ENCODE results near the gene P2RY2. TPM values are rescaled to one million over a fixed set of nuclear protein-coding genes. Genes with fewer than 3 reads are reported as not detected.

Gene P2RY2
- total and polyA plus RNA-seq, 8 donors = 0.81 to 13.3 (median 1.3) TPM; not detected in 3

DNA sequence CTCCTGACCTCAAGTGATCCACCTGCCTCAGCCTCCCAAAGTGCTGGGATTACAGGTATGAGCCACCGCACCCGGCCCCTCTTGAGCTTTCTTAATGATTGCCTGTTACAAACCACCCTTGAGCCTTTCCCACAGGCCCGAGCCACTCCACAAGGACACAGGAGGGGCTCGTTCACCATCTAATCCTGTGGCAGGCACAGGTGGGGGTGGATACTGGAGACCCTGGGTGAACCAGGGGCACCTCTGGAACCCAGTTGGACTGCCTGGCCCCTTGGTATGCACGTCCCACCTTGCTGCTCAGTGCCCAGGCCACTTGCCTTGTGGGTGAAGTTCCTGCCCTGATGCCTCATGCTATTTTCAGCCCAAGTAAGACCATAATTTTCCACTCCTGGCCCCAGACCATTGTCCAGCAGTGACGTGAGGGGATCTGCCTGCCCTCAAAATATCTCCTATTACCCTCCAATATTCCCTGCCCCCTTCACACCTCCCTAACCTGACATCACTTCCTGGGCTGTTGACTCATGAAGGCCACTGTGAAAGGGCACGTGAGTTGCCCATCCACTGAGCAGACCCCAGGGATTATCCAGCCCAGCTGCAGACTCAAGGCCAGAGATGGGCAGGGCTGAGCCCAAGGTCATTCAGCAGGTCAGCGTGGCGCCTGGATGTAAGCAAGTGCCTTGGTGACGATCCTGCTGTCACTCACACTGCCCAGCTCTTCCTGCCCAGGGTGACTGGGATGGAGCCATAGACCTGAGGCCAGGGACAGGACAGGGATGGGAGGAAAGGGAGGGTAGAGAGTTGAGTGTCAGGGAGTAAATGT lies 19.6 kb downstream of the P2RY2 start:
- no peaks in the 10 kb centered on the region for H3K36me3 ChIP-seq
- TF ChIP-seq CTCF (IDR thresholded peaks at IDR 0.05) (no peak), POLR2A (IDR thresholded peaks at IDR 0.05) (no peak), POLR2AphosphoS5 (IDR thresholded peaks at IDR 0.05) (no peak)
- no peak for DNase-seq
- H3K4me3 ChIP-seq = no peak overlapping the region
- no peaks in the 10 kb centered on the region for H3K27me3 ChIP-seq
- no peak overlapping the region for H3K27ac ChIP-seq
- 70 to 83% (median 77%) methylated on average over 7 to 10 of the region's 10 CpGs for WGBS, 5 donors
- H3K9me3 ChIP-seq = no peaks in the 10 kb centered on the region
- intact Hi-C loops (cut with DNase I; ENCODE audit: low total_unique reads) = no loop called here
- H3K4me1 ChIP-seq = peaks cover 0 to 19% (median 13%) of the 10 kb centered on the region in 4 donors

DNA sequence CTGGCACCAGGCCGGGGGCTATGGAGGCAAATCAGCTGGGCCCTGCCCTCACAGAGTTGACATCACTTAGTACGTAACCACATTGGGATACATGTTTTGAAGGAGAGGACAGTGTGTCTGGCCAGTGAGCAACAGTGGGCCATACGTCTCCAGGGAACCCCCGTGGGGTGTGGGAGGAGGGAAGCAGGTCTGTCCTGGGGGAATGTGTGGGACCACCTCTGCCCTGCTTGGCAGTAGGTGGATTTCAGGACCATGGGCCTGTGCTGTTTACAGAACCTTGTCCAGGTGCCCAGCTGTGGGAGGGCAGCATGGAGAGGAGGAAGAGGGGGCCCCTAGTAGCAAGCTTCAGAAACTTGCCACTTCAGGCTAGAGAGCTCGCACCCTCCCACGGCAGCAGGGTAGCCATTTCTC lies 21.0 kb downstream of the P2RY2 start:
- no peaks in the 10 kb centered on the region for H3K9me3 ChIP-seq
- H3K4me1 ChIP-seq = peaks cover 0 to 23% (median 10%) of the 10 kb centered on the region in 4 donors
- no peak overlapping the region for H3K4me3 ChIP-seq
- H3K27me3 ChIP-seq = no peaks in the 10 kb centered on the region
- H3K36me3 ChIP-seq = no peaks in the 10 kb centered on the region
- no peak overlapping the region for H3K27ac ChIP-seq
- TF ChIP-seq POLR2AphosphoS5 (IDR thresholded peaks at IDR 0.05) (no peak), EP300 (IDR thresholded peaks at IDR 0.05) (no peak), CTCF (IDR thresholded peaks at IDR 0.05) (no peak), POLR2A (IDR thresholded peaks at IDR 0.05) (no peak)
- no peak for DNase-seq
- intact Hi-C loops (cut with DNase I; ENCODE audit: low total_unique reads) = no loop called here
- 88 to 95% (median 93%) methylated on average over 5 to 6 of the region's 6 CpGs for WGBS, 5 donors

- H3K4me3 ChIP-seq = no peak overlapping the region
- TF ChIP-seq EP300 (IDR thresholded peaks at IDR 0.05) (no peak), POLR2A (IDR thresholded peaks at IDR 0.05) (no peak), CTCF (IDR thresholded peaks at IDR 0.05) (no peak), POLR2AphosphoS5 (IDR thresholded peaks at IDR 0.05) (no peak)
- intact Hi-C loops (cut with DNase I; ENCODE audit: low total_unique reads) = no loop called here
- no peaks in the 10 kb centered on the region for H3K36me3 ChIP-seq
- DNase-seq = no peak
- H3K4me1 ChIP-seq = peaks cover 0 to 23% (median 9%) of the 10 kb centered on the region in 4 donors
- H3K27ac ChIP-seq = no peak overlapping the region
- WGBS, 5 donors = 50 to 78% (median 72%) methylated on average over 6 to 7 of the region's 7 CpGs
- no peaks in the 10 kb centered on the region for H3K27me3 ChIP-seq
- H3K9me3 ChIP-seq = no peaks in the 10 kb centered on the region
Observed at GRCh38 chr11:73239571-73240189, 21.6 kb downstream of the P2RY2 start.

- H3K4me3 ChIP-seq = no peak overlapping the region
- TF ChIP-seq POLR2AphosphoS5 (IDR thresholded peaks at IDR 0.05) (no peak), EP300 (IDR thresholded peaks at IDR 0.05) (no peak), POLR2A (IDR thresholded peaks at IDR 0.05) (no peak), CTCF (IDR thresholded peaks at IDR 0.05) (no peak)
- H3K27me3 ChIP-seq = no peaks in the 10 kb centered on the region
- no peaks in the 10 kb centered on the region for H3K9me3 ChIP-seq
- WGBS, 5 donors = 13 to 43% (median 32%) methylated on average over 4 of the region's 4 CpGs
- intact Hi-C loops (cut with DNase I; ENCODE audit: low total_unique reads) = no loop called here
- peaks cover 0 to 23% (median 9%) of the 10 kb centered on the region in 4 donors for H3K4me1 ChIP-seq
- H3K36me3 ChIP-seq = no peaks in the 10 kb centered on the region
- DNase-seq = no peak
- H3K27ac ChIP-seq = peak overlapping the region in 1 of 5 donors; percentile 4
Observed at GRCh38 chr11:73240190-73240781, 22.2 kb downstream of the P2RY2 start.
